Thyroid gland (tissue), 4 donors: ENCODE measurements around the gene STAU1.

Experiments
- CTCF ChIP-seq, 6 experiments: fragments of 200-600 bp in 3 of 6; fragments of 450-650 bp in 3 of 6; sonication (generic) in 3 of 6; IDR thresholded peaks; one replicate each; pipeline ENCODE4 v1.5.1; 2016 to 2019; ENCODE audit warnings: antibody characterized with exemption in 6 of 6, mild to moderate bottlenecking in 2 of 6, inconsistent platforms in 1 of 6, moderate library complexity in 1 of 6
- POLR2A ChIP-seq, 2 donors: fragments of 450-650 bp; IDR thresholded peaks; one replicate each; pipeline ENCODE4 v1.6.1; 2017; ENCODE audit warnings: antibody characterized with exemption in 2 of 2, mild to moderate bottlenecking in 2 of 2, moderate library complexity in 1 of 2

GRCh38 chr20:49115564-49115963 lies 72.6 kb downstream of the STAU1 start:
- TF ChIP-seq POLR2A (IDR thresholded peaks at IDR 0.05) = no peak
- no peak for TF ChIP-seq CTCF (IDR thresholded peaks at IDR 0.05)
